ENCODE measurements around the gene BASP1.

DNA sequence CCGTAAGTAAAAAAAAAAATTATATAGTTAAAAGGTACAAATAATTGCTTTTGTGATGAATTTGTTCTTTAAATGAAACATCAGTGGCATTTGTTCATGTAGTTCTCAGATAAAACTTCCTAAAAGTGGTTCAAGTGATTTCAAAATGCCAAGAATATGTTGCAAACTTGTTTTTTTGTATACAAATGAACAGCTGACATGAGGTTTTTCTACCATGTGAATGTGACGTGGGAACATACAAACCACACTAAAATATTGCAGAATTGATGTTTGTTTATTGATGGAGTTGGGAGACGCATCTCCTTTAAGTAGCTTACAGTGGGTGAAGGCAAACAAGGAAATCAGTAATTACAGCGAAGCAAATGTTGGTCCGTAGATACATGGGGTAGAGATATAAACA lies 16.9 kb downstream of the BASP1 start:
- TF ChIP-seq CTCF (conservative IDR thresholded peaks at IDR 0.05) (no peak), ZFX (IDR thresholded peaks at IDR 0.05) (no peak)

Measured in C4-2B (cell line).